ENCODE data around the gene IQSEC1. TPM values are rescaled to one million over a fixed set of nuclear protein-coding genes. Genes with fewer than 3 reads are reported as not detected.

The IQSEC1 gene
- total RNA-seq, 4 donors from 2014 or later, result 31.9 to 35.8 (median 34.8) TPM

DNA sequence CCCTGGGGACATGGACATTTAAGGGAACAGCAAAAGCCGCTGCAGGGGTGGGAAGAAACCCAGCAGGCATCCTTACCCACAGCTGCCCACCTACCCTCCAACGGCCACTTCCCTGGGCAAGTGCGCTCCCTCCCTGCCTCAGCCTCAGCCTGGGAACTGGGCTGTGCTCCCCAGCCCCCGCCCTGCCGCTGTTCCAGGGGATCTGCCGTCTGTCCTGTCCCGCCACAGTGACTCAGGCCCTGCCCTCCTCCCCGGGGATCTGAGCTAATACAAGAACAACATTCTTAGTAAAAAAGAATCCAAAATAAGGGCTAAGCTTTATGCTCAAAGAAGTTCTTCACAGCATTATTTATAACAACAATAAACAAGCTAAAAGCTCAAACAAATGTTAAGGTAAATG is 7.4 kb upstream of the IQSEC1 start:
- intact Hi-C loops (cut with DNase I; ENCODE audit: low total_unique reads), result no loop called here
- 49 to 55% methylated on average over 8 of the region's 8 CpGs for WGBS, 2 donors
- H3K4me3 ChIP-seq (ENCODE audit: low read depth, poor library complexity, severe bottlenecking), result no peak overlapping the region
- DNase-seq (ENCODE audit: low spot score in 2 of 2), result peak in 1 of 2 donors; percentile 39
- no peak for TF ChIP-seq POLR2A (IDR thresholded peaks at IDR 0.05)
- TF ChIP-seq, protein P1, sequence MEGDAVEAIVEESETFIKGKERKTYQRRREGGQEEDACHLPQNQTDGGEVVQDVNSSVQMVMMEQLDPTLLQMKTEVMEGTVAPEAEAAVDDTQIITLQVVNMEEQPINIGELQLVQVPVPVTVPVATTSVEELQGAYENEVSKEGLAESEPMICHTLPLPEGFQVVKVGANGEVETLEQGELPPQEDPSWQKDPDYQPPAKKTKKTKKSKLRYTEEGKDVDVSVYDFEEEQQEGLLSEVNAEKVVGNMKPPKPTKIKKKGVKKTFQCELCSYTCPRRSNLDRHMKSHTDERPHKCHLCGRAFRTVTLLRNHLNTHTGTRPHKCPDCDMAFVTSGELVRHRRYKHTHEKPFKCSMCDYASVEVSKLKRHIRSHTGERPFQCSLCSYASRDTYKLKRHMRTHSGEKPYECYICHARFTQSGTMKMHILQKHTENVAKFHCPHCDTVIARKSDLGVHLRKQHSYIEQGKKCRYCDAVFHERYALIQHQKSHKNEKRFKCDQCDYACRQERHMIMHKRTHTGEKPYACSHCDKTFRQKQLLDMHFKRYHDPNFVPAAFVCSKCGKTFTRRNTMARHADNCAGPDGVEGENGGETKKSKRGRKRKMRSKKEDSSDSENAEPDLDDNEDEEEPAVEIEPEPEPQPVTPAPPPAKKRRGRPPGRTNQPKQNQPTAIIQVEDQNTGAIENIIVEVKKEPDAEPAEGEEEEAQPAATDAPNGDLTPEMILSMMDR (IDR thresholded peaks at IDR 0.05), result no peak

DNA sequence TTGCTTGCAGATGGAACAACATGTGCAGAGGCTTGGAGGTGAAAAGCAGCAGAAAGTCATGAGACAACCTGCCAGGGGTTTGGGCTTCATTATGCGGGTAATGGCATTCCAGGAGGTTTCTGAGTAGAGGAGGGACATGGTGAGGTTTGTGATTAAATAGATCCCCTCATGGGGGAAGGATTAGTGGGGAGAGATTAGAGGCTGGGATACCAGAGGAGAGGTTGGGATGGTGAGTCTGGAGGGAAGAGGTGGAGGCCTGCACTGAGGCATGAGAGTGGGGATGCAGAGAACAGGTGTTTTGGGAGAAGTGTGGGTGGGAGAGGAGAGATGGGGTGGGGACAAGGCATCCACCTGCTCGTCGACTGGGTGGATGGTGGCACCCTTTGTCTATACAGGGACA is 6.8 kb upstream of the IQSEC1 start:
- no peak for DNase-seq (ENCODE audit: low spot score in 2 of 2)
- H3K4me3 ChIP-seq (ENCODE audit: low read depth, poor library complexity, severe bottlenecking), result no peak overlapping the region
- TF ChIP-seq, protein P1 (IDR thresholded peaks at IDR 0.05), result no peak
- no peak for TF ChIP-seq POLR2A (IDR thresholded peaks at IDR 0.05)
- intact Hi-C loops (cut with DNase I; ENCODE audit: low total_unique reads), result no loop called here
- 76 to 89% methylated on average over 3 of the region's 3 CpGs for WGBS, 2 donors

DNA sequence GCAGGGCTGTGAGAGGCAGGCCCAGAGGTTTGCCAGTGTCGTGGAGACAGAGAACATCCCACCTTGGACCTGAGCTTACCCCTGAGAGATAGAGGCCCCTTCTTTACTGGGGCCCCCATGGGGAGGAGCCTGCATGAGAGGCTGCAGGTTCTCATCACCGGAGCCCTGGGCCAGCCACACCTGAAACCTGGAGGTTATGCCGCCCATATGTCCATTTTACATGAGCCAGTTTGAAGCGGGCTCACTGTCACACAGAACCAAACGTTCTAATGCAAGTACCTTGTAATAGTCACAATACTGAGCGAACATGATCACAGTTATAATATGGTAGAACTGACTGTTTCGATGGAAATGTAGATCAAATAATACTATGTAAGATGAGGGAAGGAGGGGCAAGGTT is 6.3 kb upstream of the IQSEC1 start:
- 85 to 90% methylated on average over 7 of the region's 7 CpGs for WGBS, 2 donors
- no peak for DNase-seq (ENCODE audit: low spot score in 2 of 2)
- intact Hi-C loops (cut with DNase I; ENCODE audit: low total_unique reads), result no loop called here
- TF ChIP-seq, protein P1 (IDR thresholded peaks at IDR 0.05), result no peak
- no peak for TF ChIP-seq POLR2A (IDR thresholded peaks at IDR 0.05)
- no peak overlapping the region for H3K4me3 ChIP-seq (ENCODE audit: low read depth, poor library complexity, severe bottlenecking)

DNA sequence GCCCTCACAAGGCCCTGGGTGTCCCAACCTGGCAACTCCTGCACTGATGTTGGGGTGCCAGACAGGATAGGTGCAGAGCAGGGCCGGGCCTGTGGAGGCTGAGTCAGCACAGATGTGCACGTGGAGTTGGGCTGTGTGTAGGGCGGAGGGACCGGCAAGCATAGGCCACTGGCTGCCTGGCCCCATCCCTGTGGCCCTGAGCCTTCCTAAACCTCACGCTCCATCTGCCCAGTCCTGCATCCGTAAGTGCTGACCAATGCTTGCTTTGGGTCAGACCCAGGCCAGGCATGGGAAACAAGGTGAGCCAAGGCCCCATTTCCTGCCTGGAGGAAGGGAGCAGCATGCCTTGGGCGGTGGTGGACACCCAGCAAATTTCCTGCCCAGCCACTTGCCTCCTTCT is 5.8 kb upstream of the IQSEC1 start:
- intact Hi-C loops (cut with DNase I; ENCODE audit: low total_unique reads), result no loop called here
- no peak for DNase-seq (ENCODE audit: low spot score in 2 of 2)
- 43 to 45% methylated on average over 7 of the region's 7 CpGs for WGBS, 2 donors

DNA sequence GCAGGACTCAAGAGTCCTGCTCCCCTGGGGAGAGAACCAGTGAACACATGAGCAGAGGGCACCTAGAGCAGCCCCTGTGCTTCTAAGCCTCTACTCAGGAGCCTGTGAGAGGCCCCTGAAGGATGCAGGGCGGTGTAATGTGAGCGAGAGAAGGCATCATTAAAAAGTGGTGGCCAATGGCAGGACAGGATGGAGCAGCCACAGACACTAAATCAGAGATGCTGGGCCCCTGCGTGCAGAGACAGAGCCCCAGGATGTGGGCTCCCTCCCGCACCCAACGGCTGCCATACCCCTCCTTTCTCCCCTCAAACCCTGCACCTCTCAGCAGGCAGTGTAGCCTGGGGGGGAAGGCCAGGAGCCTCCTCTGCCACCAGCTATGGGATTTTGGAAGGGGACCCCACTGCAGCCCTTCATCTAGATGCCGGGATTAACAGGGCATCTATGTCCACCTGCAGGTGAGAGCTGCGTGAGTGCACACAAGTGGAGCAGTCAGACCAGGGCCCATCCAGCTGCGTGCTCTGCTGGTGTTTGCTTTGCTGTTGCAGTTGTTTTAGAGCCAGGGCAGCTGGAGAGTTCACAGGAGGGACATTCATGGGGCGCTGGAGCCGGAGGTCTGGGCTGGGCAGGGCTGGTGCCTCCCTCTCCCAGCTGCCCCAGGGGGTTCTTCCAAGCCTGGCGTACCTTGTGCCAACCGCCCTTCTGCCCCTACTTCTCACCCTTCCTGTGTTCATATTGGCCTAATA is 5.1 kb upstream of the IQSEC1 start:
- WGBS, 2 donors, result 55 to 57% methylated on average over 12 of the region's 12 CpGs
- TF ChIP-seq, protein P1 (IDR thresholded peaks at IDR 0.05), result no peak
- TF ChIP-seq POLR2A (IDR thresholded peaks at IDR 0.05), result no peak
- no peak overlapping the region for H3K4me3 ChIP-seq (ENCODE audit: low read depth, poor library complexity, severe bottlenecking)
- DNase-seq (ENCODE audit: low spot score in 2 of 2), result no peak
- intact Hi-C loops (cut with DNase I; ENCODE audit: low total_unique reads), result no loop called here

More for the DNA sequence above, 5.8 kb upstream of the IQSEC1 start:
- H3K4me3 ChIP-seq (ENCODE audit: low read depth, poor library complexity, severe bottlenecking), result no peak overlapping the region
- TF ChIP-seq, protein P1 (IDR thresholded peaks at IDR 0.05), result no peak
- TF ChIP-seq POLR2A (IDR thresholded peaks at IDR 0.05), result no peak

All from lower leg skin (tissue), 4 donors.